CD8-positive, alpha-beta memory T cell (primary cell): ENCODE results near the gene FHL3. TPM values are rescaled to one million over a fixed set of nuclear protein-coding genes. Genes with fewer than 3 reads are reported as not detected.
A peak's percentile ranks its signal among the peaks of the same experiment; 100 is the strongest.

ENCODE experiments used
- CTCF ChIA-PET: fragments of 350-600 bp; sonication (Branson Sonifier 250); formaldehyde crosslinking; loops from one replicate; lab custom pipeline; 2021; ENCODE audit warnings: antibody characterized with exemption; lab: Charles Lee
- POLR2A ChIA-PET: fragments of 350-600 bp; sonication (Branson Sonifier 250); formaldehyde crosslinking; loops from one replicate; lab custom pipeline; 2021; ENCODE audit warnings: antibody characterized with exemption; lab: Charles Lee
- DNase-seq, 5 donors: peaks; one replicate each; pipeline versions ENCODE4 v3.0.0 to v3.0.0-alpha.2; 2020 to 2022; ENCODE audit warnings: mixed read lengths in 1 of 5
- H3K27ac ChIP-seq: one replicate; pipeline ENCODE4 v1.7.0; 2013; ENCODE audit warnings: low read depth, mild to moderate bottlenecking, low read length, moderate library complexity
- H3K27me3 ChIP-seq: 2 replicates; pipeline ENCODE4 v1.7.0; 2013; ENCODE audit warnings: low read length, mild to moderate bottlenecking; ENCODE audit not compliant: insufficient read depth, poor library complexity, severe bottlenecking
- H3K36me3 ChIP-seq: 2 replicates; pipeline ENCODE4 v1.7.0; 2013; ENCODE audit warnings: mild to moderate bottlenecking, low read length, moderate library complexity; ENCODE audit not compliant: insufficient read depth
- H3K4me1 ChIP-seq: 2 replicates; pipeline ENCODE4 v1.7.0; 2013; ENCODE audit warnings: mild to moderate bottlenecking, low read length, moderate library complexity; ENCODE audit not compliant: insufficient read depth
- H3K4me3 ChIP-seq: 2 replicates; pipeline ENCODE4 v1.7.0; 2013; ENCODE audit warnings: mild to moderate bottlenecking, low read length
- H3K9me3 ChIP-seq: 2 replicates; pipeline ENCODE4 v1.7.0; 2013; ENCODE audit warnings: mild to moderate bottlenecking, low read length
- H3K27ac Mint-ChIP-seq, 8 donors: one replicate each; pipeline ENCODE4 v1.8.0; 2020 to 2021; ENCODE audit warnings: mixed read lengths in 8 of 8, mild to moderate bottlenecking in 6 of 8, inconsistent platforms in 3 of 8, moderate library complexity in 3 of 8
- H3K27me3 Mint-ChIP-seq, 2 donors: one replicate each; pipeline ENCODE4 v1.8.0; 2020 to 2021; ENCODE audit warnings: mixed read lengths in 2 of 2, mild to moderate bottlenecking in 1 of 2, moderate library complexity in 1 of 2
- H3K36me3 Mint-ChIP-seq, 3 donors: one replicate each; pipeline ENCODE4 v1.8.0; 2020 to 2021; ENCODE audit warnings: mixed read lengths in 3 of 3, inconsistent platforms in 1 of 3, mild to moderate bottlenecking in 1 of 3
- H3K4me1 Mint-ChIP-seq, 3 donors: one replicate each; pipeline ENCODE4 v1.8.0; 2020 to 2021; ENCODE audit warnings: mixed read lengths in 3 of 3, inconsistent platforms in 1 of 3, mild to moderate bottlenecking in 1 of 3
- H3K4me3 Mint-ChIP-seq, 7 donors: one replicate each; pipeline ENCODE4 v1.8.0; 2020 to 2021; ENCODE audit warnings: mixed read lengths in 7 of 7, mild to moderate bottlenecking in 6 of 7, moderate library complexity in 4 of 7, inconsistent platforms in 2 of 7
- H3K9me3 Mint-ChIP-seq, 5 donors: one replicate each; pipeline ENCODE4 v1.8.0; 2020 to 2022; ENCODE audit warnings: mixed read lengths in 5 of 5, mild to moderate bottlenecking in 3 of 5, moderate library complexity in 2 of 5, inconsistent platforms in 1 of 5
- polyA plus RNA-seq: library from polyadenylated mRNA; unstranded; fragments of 300-500 nt; fragmentation: Illumina TruSeq; gene quantifications from one replicate; pipeline ENCODE4 v1.2.3, GENCODE V29; 2021
- total RNA-seq, 2 experiments: library from RNA; stranded (reverse); gene quantifications; one replicate each; pipeline ENCODE4 v1.2.3, GENCODE V29; 2021

FHL3 gene
- total and polyA plus RNA-seq, 3 experiments from 2014 or later: 15.4 to 19.7 (median 17.5) TPM

DNA sequence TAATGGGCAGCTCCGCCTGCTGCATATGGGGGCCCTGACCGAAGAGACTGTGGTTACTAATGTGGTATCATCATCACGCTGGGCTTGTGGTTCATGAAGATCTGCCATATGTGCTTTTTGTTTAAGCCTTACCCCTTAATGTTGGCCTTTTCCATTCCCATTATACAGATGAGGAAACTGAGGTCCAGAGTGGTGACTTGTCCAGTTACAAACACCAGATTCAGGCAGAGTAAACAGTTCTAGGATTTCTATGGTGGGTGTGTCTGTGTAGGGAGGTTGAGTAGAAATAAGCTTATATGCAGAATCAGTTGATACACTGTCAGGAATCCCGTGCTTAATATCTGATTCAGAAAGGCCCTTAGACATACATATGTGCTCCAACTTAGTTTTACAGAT lies 7.9 kb upstream of the FHL3 start:
- Mint-ChIP-seq H3K36me3 (peaks cover 0 to 39% (median 4%) of the 10 kb centered on the region in 3 donors), H3K27ac (peak overlapping the region; percentile 89 to 100 (median 97)), H3K4me3 (peak overlapping the region; percentile 95 to 99 (median 99)), H3K4me1 (peaks cover 46 to 57% (median 51%) of the 10 kb centered on the region in 3 donors), H3K9me3 (no peaks in the 10 kb centered on the region), H3K27me3 (peaks cover 0 to 2% of the 10 kb centered on the region in 2 donors)
- no peaks in the 10 kb centered on the region for H3K9me3 ChIP-seq
- peaks cover 27% of the 10 kb centered on the region for H3K36me3 ChIP-seq
- H3K27me3 ChIP-seq: no peaks in the 10 kb centered on the region
- ChIA-PET POLR2A (interaction anchor here (0.6 to 1.0 kb wide), 3 partner anchors 17 to 552 kb away, joined by 3 to 4 read pairs (median 3); partner anchors contain the start of genes C1orf122 and YRDC), CTCF (interaction anchor here (0.6 to 1.8 kb wide), 3 partner anchors 13 to 1785 kb away, joined by 3 to 8 read pairs (median 5); partner anchors contain the start of gene SF3A3)
- H3K4me1 ChIP-seq: peaks cover 45% of the 10 kb centered on the region
- H3K4me3 ChIP-seq: peak overlapping the region; percentile 73
- peak overlapping the region; percentile 79 for H3K27ac ChIP-seq
- no peak for DNase-seq

DNA sequence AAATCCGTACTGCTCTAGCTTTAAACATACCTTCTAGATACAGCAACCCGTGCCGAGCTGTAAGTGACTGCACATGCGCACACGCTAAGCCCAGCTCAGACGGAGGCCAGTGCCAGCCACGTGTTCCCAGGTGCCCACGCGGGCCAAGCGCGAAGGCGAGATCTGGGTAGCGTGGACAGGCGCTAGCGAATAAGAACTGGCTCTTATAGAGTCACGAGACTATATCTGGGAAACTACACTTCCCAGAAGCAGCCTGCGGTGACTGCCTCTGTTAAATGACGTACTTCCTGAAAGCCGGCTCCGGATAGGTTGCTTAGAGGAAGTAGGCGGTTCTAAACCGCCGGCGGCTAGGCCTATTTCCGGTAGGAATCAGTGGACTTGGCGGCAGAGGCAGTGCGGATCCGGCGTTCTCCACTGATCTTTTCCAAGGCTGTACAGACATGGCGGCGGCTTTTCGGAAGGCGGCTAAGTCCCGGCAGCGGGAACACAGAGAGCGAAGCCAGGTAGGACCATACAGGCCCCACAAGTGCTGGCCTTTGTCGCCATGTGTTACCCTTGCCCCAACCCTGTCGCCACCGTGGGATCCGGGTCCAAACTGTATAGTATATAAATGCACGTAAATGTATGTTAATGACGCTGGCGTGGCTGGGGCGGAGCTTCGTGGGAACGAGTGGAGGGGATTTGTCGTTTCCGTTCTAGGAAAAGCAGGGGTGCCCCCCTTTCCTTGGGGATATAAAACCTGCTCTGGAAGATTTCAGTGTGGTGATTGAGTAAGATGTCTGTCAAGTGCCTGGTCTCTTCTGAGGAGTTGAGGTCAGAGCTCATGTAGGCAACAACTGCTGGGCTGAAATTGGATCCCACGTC lies 7.3 kb upstream of the FHL3 start, which contains the start of gene UTP11:
UTP11 (plus strand) TSS at position 372 of the 864 bp plus-strand sequence; CDS start at position 441, 69 bp downstream.
- H3K4me1 Mint-ChIP-seq: peaks cover 46 to 57% (median 50%) of the 10 kb centered on the region in 3 donors
- H3K36me3 ChIP-seq: peaks cover 22% of the 10 kb centered on the region
- H3K27me3 Mint-ChIP-seq: peaks cover 0 to 2% of the 10 kb centered on the region in 2 donors
- H3K27ac ChIP-seq: peak within 1 kb of the TSS; percentile 79
- H3K9me3 ChIP-seq: no peaks in the 10 kb centered on the region
- CTCF ChIA-PET: interaction anchor here (0.6 to 1.8 kb wide), 5 partner anchors 14 to 1786 kb away, joined by 3 to 8 read pairs (median 4); partner anchors contain the start of genes MTF1 and SF3A3
- peaks cover 0 to 34% (median 4%) of the 10 kb centered on the region in 3 donors for H3K36me3 Mint-ChIP-seq
- peak; percentile 80 to 95 (median 91) for DNase-seq
- peak within 1 kb of the TSS; percentile 73 for H3K4me3 ChIP-seq
- peak within 1 kb of the TSS; percentile 95 to 99 (median 99) for H3K4me3 Mint-ChIP-seq
- POLR2A ChIA-PET: interaction anchor here (0.6 to 1.0 kb wide), 3 partner anchors 16 to 552 kb away, joined by 3 to 4 read pairs (median 3); partner anchors contain the start of genes C1orf122 and YRDC
- peaks cover 45% of the 10 kb centered on the region for H3K4me1 ChIP-seq
- no peaks in the 10 kb centered on the region for H3K27me3 ChIP-seq
- no peaks in the 10 kb centered on the region for H3K9me3 Mint-ChIP-seq
- H3K27ac Mint-ChIP-seq: peak within 1 kb of the TSS; percentile 89 to 100 (median 97)

DNA sequence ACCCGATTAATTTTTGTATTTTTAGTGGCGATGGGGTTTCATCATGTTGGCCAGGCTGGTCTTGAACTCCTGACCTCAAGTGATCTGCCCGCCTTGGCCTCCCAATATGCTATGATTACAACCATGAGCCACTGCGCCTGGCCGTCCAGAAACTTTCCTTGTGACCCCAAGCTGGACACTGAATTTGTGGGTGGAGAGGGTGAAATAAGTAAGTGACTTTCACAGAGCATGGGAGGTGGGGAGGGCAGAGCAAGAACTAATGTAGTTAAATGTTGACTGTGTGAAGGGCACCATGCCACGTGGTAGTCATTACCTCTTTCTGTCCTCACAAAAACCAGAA lies 4.5 kb upstream of the FHL3 start:
- H3K9me3 Mint-ChIP-seq: no peaks in the 10 kb centered on the region

DNA sequence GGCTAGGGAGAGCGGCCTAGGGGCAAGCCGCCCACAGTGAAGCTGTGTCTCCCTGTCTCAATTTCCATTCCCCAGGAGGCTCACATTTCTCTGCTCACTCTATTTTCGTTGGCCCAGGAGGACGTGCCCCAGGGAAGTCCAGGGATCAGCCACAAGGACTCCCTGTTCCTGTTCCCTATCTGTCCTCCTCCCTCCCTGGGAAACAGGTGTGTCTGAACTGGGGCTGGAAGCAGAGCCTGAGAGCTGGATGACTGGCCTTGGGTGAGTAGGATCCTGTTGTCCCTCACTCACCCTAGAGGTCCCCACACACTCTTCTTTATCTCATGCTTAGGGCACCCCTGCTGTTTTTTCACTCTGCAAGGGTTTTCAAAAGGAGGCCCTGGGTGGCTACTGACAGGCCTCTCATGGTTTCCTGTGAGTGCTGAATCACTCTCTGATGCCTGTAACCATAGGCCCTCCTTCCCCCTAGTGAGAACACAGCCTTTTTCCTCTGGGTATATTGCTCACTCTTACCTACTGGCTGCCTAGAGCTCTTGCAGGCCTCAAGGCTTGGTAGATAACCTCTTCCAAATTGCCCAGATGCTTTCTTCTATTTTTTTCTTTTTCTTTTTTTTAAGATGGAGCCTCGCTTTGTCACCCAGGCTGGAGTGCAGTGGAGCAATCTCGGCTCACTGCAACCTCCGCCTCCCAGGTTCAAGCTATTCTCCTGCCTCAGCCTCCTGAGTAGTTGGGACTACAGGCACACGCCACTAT lies 4.0 kb upstream of the FHL3 start:
- Mint-ChIP-seq H3K27ac (peak overlapping the region; percentile 72 to 97 (median 92)), H3K4me1 (peaks cover 54 to 60% (median 55%) of the 10 kb centered on the region in 3 donors)

More for the DNA sequence above, 4.5 kb upstream of the FHL3 start:
- Histone ChIP-seq H3K4me3 (no peak overlapping the region), H3K4me1 (peaks cover 49% of the 10 kb centered on the region), H3K36me3 (no peaks in the 10 kb centered on the region), H3K9me3 (no peaks in the 10 kb centered on the region), H3K27me3 (no peaks in the 10 kb centered on the region), H3K27ac (peak overlapping the region; percentile 67)
- POLR2A ChIA-PET: interaction anchor here (1.4 kb wide), 1 partner anchor 13 kb away, joined by 3 read pairs; no protein-coding TSS in a partner anchor
- peak overlapping the region in 7 of 8 donors; percentile 29 to 93 (median 82) for H3K27ac Mint-ChIP-seq
- peak overlapping the region in 4 of 7 donors; percentile 8 to 71 (median 28) for H3K4me3 Mint-ChIP-seq
- H3K27me3 Mint-ChIP-seq: peaks cover 0 to 2% of the 10 kb centered on the region in 2 donors
- no peak for DNase-seq
- H3K4me1 Mint-ChIP-seq: peaks cover 50 to 56% (median 51%) of the 10 kb centered on the region in 3 donors
- CTCF ChIA-PET: interaction anchor here (1.3 to 2.2 kb wide), 2 partner anchors 15 to 19 kb away, joined by 3 to 10 read pairs; no protein-coding TSS in a partner anchor
- H3K36me3 Mint-ChIP-seq: peaks cover 0 to 9% (median 0%) of the 10 kb centered on the region in 3 donors

DNA sequence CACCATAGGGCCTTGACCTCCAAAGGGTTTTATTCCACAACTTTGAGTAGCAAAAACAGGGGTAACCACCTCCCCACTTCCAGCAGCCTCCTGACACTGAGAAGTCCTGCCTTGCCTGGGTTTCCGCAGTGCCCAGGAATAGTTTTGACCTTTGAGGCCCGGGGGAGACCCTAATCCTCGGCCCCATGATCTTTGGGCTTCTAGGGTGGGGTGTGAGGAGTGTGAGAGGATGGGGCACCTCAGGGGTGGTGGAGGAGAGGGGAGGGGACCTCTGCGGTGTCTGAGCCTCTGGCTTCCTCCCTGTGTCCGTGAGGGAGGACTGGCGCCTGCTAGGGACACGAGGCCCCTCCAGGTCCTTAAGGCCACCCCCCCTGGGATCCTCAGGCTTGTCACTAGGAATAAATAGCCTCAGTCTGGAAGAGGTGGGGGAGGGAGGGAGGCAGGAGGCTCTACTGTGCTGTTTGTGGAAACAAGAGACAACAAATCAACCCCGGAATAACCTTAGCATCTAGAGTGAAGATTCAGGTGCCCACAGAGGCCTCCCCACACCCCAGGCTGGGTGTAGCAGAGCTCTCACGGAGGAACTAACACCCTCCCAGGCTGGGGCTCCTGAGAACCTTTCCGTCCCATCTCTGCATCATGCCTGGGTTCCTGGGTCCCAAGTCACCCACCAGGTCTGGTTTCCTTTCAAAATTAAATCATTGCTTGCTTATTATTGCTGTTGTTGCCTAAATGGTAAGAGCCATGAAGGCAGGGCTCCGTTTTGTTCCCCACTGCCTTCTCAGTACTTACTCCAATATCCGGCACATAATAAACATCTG lies 904 bp upstream of the FHL3 start:
- DNase-seq: no peak
- Histone ChIP-seq H3K27ac (peak overlapping the region; percentile 14), H3K4me3 (no peak overlapping the region), H3K4me1 (peaks cover 35% of the 10 kb centered on the region), H3K36me3 (no peaks in the 10 kb centered on the region), H3K27me3 (no peaks in the 10 kb centered on the region), H3K9me3 (no peaks in the 10 kb centered on the region)
- peaks cover 0 to 11% of the 10 kb centered on the region in 2 donors for H3K27me3 Mint-ChIP-seq
- ChIA-PET CTCF (interaction anchor here (1.4 kb wide), 1 partner anchor 16 kb away, joined by 3 read pairs; no protein-coding TSS in a partner anchor), POLR2A (no interaction called here)
- no peaks in the 10 kb centered on the region for H3K9me3 Mint-ChIP-seq
- H3K36me3 Mint-ChIP-seq: no peaks in the 10 kb centered on the region
- H3K27ac Mint-ChIP-seq: peak overlapping the region; percentile 68 to 95 (median 82)
- peak overlapping the region; percentile 65 to 84 (median 79) for H3K4me3 Mint-ChIP-seq
- H3K4me1 Mint-ChIP-seq: peaks cover 39 to 49% (median 41%) of the 10 kb centered on the region in 3 donors

More for the DNA sequence above, 4.0 kb upstream of the FHL3 start:
- Mint-ChIP-seq H3K27me3 (peaks cover 2 to 4% of the 10 kb centered on the region in 2 donors), H3K4me3 (peak overlapping the region in 5 of 7 donors; percentile 19 to 77 (median 37)), H3K36me3 (peaks cover 0 to 9% (median 0%) of the 10 kb centered on the region in 3 donors), H3K9me3 (no peaks in the 10 kb centered on the region)
- CTCF ChIA-PET: interaction anchor here (1.1 to 2.2 kb wide), 3 partner anchors 14 to 150 kb away, joined by 3 to 10 read pairs (median 3); partner anchors contain the start of gene MTF1
- peak in 4 of 5 donors; percentile 22 to 60 (median 52) for DNase-seq
- H3K36me3 ChIP-seq: no peaks in the 10 kb centered on the region
- peak overlapping the region; percentile 67 for H3K27ac ChIP-seq
- no peaks in the 10 kb centered on the region for H3K27me3 ChIP-seq
- H3K4me3 ChIP-seq: no peak overlapping the region
- H3K9me3 ChIP-seq: no peaks in the 10 kb centered on the region
- peaks cover 49% of the 10 kb centered on the region for H3K4me1 ChIP-seq
- POLR2A ChIA-PET: interaction anchor here (1.4 kb wide), 1 partner anchor 12 kb away, joined by 3 read pairs; no protein-coding TSS in a partner anchor

DNA sequence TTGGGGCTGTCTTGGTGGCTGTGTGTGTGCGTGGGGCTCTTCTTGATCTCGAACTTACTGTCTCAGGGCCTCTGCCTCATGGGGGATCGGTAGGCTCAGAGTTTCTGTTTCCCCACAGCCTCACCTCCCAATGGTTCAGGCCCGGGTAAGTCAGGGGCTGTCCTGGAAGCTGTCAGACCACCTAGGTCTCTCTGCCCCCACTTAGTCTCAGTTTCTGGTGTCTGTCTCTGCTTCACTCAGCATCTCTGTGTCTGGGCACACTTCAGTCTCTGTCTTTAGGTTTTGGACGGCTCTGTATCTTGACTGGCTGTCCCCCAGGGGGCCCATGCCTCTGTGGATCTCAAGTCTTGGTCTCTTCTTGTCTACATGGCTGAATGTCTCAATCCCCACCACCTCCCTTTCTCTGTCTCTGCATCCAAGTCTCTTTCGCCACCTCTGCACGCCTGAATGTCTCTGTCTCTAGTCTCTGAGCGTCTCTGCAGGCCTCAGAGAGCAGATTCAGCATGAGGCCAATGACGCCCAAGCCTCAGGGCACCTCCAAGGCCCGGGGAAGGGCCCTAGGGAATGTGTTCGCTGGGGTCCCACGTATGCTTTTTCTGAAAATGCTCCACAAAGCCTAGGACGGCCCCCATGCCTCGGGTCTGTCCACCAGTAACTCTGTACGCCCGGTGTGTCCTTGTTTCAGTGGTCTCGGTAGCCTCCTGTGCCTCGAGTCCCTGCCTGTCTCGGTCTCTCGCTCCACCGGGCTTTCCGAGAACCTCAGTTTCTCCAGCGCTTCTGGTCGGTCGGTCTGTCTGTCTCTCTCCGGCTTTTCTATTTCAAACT lies 818 bp downstream of the FHL3 start:
- Mint-ChIP-seq H3K9me3 (no peaks in the 10 kb centered on the region), H3K27me3 (peaks cover 0 to 11% of the 10 kb centered on the region in 2 donors), H3K27ac (peak overlapping the region; percentile 36 to 96 (median 85)), H3K4me1 (peaks cover 33 to 48% (median 44%) of the 10 kb centered on the region in 3 donors), H3K36me3 (no peaks in the 10 kb centered on the region), H3K4me3 (peak overlapping the region; percentile 72 to 93 (median 86))
- ChIA-PET POLR2A (no interaction called here), CTCF (interaction anchor here (0.8 to 2.5 kb wide), 3 partner anchors 13 to 14 kb away, joined by 3 to 7 read pairs (median 3); no protein-coding TSS in a partner anchor)
- Histone ChIP-seq H3K27me3 (no peaks in the 10 kb centered on the region), H3K4me1 (peaks cover 26% of the 10 kb centered on the region), H3K36me3 (no peaks in the 10 kb centered on the region), H3K9me3 (no peaks in the 10 kb centered on the region), H3K4me3 (peak overlapping the region; percentile 61), H3K27ac (peak overlapping the region; percentile 75)
- no peak for DNase-seq
